HG02642 (cell line): ENCODE results near the gene ALDH1A2.

ENCODE experiments used
- ATAC-seq: cut with Tn5 transposase; IDR thresholded peaks from one replicate; pipeline ENCODE4 v1.9.1; 2021; ENCODE audit warnings: mild to moderate bottlenecking; ENCODE audit not compliant: unreplicated experiment, poor library complexity

The ALDH1A2 gene

GRCh38 chr15:57915827-57916531 lies 149.5 kb downstream of the ALDH1A2 start:
- ATAC-seq, result no peak

GRCh38 chr15:57914350-57915055 lies 151.0 kb downstream of the ALDH1A2 start:
- ATAC-seq, result no peak

GRCh38 chr15:57911247-57911646 lies 154.3 kb downstream of the ALDH1A2 start:
- ATAC-seq, result no peak

GRCh38 chr15:57910672-57911071 lies 154.8 kb downstream of the ALDH1A2 start:
- no peak for ATAC-seq

- no peak for ATAC-seq
Measured at GRCh38 chr15:57909388-57909787, 156.1 kb downstream of the ALDH1A2 start.

GRCh38 chr15:57903626-57904025 lies 161.9 kb downstream of the ALDH1A2 start:
- ATAC-seq, result no peak
